Effector memory CD4-positive, alpha-beta T cell (primary cell): ENCODE measurements around the gene SLC41A3.

ENCODE experiments used
- DNase-seq, 3 donors: peaks; one replicate each; pipeline ENCODE4 v3.0.0-alpha.2; 2020
- H3K27ac ChIP-seq: 2 replicates; pipeline ENCODE4 v1.7.0; 2013; ENCODE audit warnings: mild to moderate bottlenecking, low read length, moderate library complexity; ENCODE audit not compliant: insufficient read depth, poor library complexity, severe bottlenecking
- H3K27me3 ChIP-seq: replicated peaks from 2 replicates; pipeline ENCODE4 v1.7.0; 2013; ENCODE audit warnings: mild to moderate bottlenecking, low read length; ENCODE audit not compliant: insufficient read depth, control insufficient read depth, poor library complexity, severe bottlenecking
- H3K36me3 ChIP-seq: 2 replicates; pipeline ENCODE4 v1.7.0; 2013; ENCODE audit warnings: mild to moderate bottlenecking, low read length, moderate library complexity; ENCODE audit not compliant: control insufficient read depth, insufficient read depth
- H3K4me1 ChIP-seq: 2 replicates; pipeline ENCODE4 v1.7.0; 2013; ENCODE audit warnings: low read length, mild to moderate bottlenecking; ENCODE audit not compliant: control insufficient read depth, insufficient read depth, poor library complexity, severe bottlenecking
- H3K4me3 ChIP-seq: 2 replicates; pipeline ENCODE4 v1.7.0; 2013; ENCODE audit warnings: low read length, low read depth, mild to moderate bottlenecking; ENCODE audit not compliant: insufficient read depth, poor library complexity, severe bottlenecking
- H3K9me3 ChIP-seq: 2 replicates; pipeline ENCODE4 v1.7.0; 2013; ENCODE audit warnings: mild to moderate bottlenecking, low read length, moderate library complexity; ENCODE audit not compliant: control insufficient read depth

The SLC41A3 gene

GRCh38 chr3:126030455-126030854 lies 53.5 kb downstream of the SLC41A3 start:
- Histone ChIP-seq H3K4me3 (no peak overlapping the region), H3K36me3 (peaks cover 5% of the 10 kb centered on the region), H3K9me3 (peaks cover 4% of the 10 kb centered on the region), H3K4me1 (no peaks in the 10 kb centered on the region), H3K27ac (no peak overlapping the region), H3K27me3 (no peaks in the 10 kb centered on the region)
- DNase-seq, result no peak

GRCh38 chr3:126029241-126029640 lies 54.7 kb downstream of the SLC41A3 start:
- Histone ChIP-seq H3K4me3 (no peak overlapping the region), H3K36me3 (peaks cover 8% of the 10 kb centered on the region), H3K4me1 (no peaks in the 10 kb centered on the region), H3K27me3 (no peaks in the 10 kb centered on the region), H3K9me3 (peaks cover 4% of the 10 kb centered on the region), H3K27ac (no peak overlapping the region)
- no peak for DNase-seq

DNA sequence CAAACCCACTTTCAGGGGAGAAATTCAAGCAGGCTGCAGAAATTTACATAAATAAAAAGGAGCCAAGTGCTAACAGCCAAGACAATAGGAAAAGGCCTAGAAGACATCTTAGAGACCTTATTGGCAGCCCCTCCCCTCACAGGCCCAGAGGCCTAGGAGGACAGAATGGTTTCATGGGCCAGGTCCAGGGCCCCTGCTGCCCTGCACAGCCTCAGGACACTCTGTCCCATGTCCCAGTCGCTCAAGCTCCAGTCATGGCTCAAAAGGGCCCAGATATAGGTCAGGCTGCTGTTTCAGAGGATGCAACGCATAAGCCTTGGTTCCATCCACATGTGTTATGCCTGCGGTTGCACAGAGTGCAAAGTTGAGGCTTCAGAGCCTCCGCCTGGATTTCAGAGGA lies 55.8 kb downstream of the SLC41A3 start:
- no peaks in the 10 kb centered on the region for H3K4me1 ChIP-seq
- peaks cover 4% of the 10 kb centered on the region for H3K9me3 ChIP-seq
- no peaks in the 10 kb centered on the region for H3K27me3 ChIP-seq
- no peak for DNase-seq
- peaks cover 15% of the 10 kb centered on the region for H3K36me3 ChIP-seq
- H3K4me3 ChIP-seq, result no peak overlapping the region
- no peak overlapping the region for H3K27ac ChIP-seq

DNA sequence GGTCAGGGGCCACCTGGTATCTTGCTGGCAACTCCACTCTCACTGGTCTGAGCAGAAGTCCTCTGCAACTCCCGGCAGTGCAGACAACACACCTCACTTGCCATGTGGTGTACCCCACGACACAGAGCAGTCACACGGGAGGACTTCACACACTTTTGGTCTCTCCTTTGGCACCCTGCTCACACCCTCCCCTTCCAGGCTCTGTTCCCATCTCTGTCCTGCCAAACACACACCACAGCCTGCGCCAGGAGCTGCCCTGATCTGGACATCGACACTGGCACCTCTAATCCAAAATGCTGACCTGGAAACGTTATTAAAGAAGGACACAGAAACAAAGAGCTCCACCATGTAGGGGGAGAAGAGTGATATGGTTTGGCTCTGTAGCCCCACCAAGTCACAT lies 57.2 kb downstream of the SLC41A3 start:
- Histone ChIP-seq H3K4me1 (no peaks in the 10 kb centered on the region), H3K27ac (no peak overlapping the region), H3K9me3 (peaks cover 4% of the 10 kb centered on the region), H3K27me3 (no peaks in the 10 kb centered on the region), H3K4me3 (no peak overlapping the region), H3K36me3 (peaks cover 20% of the 10 kb centered on the region)
- no peak for DNase-seq

DNA sequence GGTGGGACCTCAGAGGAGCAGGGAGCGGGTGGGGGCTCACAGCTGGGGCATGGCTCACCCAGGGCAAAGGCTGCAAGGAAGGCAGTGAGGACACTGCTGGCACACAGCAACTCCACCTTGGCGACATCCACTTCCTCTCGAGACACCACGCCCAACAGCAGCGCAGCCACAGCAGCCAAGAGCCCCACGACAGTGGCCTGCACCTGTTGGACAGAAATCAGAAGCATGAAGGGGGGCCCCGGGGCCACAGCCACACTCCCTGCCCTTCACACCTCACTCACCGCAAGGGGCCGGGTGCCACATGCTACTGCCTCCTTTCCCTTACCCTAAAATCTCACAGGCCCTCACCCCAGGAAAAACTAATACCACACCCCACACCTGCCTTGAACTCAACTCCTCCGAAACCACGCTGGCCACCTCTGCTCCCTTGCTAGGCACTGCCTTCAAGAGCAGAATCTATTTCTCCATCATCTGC lies 57.6 kb downstream of the SLC41A3 start:
- no peak for DNase-seq
- no peak overlapping the region for H3K27ac ChIP-seq
- peaks cover 20% of the 10 kb centered on the region for H3K36me3 ChIP-seq

GRCh38 chr3:126025862-126026261 lies 58.1 kb downstream of the SLC41A3 start:
- Histone ChIP-seq H3K36me3 (peaks cover 20% of the 10 kb centered on the region), H3K4me1 (no peaks in the 10 kb centered on the region)
- DNase-seq, result no peak

More for the DNA sequence above, 57.6 kb downstream of the SLC41A3 start:
- no peak overlapping the region for H3K4me3 ChIP-seq
- H3K27me3 ChIP-seq, result no peaks in the 10 kb centered on the region
- peaks cover 4% of the 10 kb centered on the region for H3K9me3 ChIP-seq
- H3K4me1 ChIP-seq, result no peaks in the 10 kb centered on the region

GRCh38 chr3:126025116-126025729 lies 58.7 kb downstream of the SLC41A3 start:
- Histone ChIP-seq H3K36me3 (peaks cover 20% of the 10 kb centered on the region), H3K27ac (no peak overlapping the region), H3K9me3 (peaks cover 4% of the 10 kb centered on the region), H3K27me3 (no peaks in the 10 kb centered on the region), H3K4me1 (no peaks in the 10 kb centered on the region), H3K4me3 (no peak overlapping the region)
- no peak for DNase-seq

More at GRCh38 chr3:126025862-126026261, 58.1 kb downstream of the SLC41A3 start:
- Histone ChIP-seq H3K27me3 (no peaks in the 10 kb centered on the region), H3K9me3 (peaks cover 4% of the 10 kb centered on the region), H3K4me3 (no peak overlapping the region), H3K27ac (no peak overlapping the region)

DNA sequence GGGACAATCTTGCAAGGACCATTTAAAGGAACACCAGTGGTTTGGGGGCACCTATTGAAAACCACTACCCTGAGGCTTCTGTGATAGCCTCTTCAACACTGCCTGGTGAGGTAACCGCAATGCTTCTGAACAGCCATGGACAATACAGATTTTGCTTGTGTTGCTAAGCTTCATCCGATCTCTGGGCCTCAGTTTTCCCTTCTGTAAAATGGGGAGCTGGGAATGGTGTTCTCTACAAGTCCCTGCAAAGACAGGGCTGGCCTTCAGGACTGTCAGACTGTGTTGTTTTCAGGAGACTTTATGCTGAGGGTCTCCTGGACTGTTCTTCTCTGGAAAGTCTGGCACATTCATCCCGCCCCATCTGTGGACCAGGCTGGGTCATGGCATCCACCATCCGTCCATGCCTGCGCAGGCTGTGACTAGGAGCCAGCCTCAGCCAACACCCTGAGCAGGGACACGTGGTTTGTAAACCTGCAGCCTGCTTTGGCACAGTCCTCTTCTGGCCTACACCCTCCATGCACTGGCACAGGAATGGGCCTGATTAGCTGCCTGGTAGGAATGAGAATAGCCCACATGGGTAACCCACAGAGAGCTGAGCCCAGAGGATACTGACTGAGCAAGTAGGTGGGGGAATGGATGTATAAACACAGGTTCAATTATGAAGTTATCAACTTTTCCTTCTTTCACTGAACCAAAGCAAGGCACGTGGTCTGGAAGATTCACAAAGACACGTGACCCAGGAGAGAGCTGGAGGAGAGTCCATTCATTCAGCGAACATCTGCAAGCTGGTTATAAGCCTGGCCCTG lies 59.7 kb downstream of the SLC41A3 start:
- peaks cover 4% of the 10 kb centered on the region for H3K9me3 ChIP-seq
- no peaks in the 10 kb centered on the region for H3K4me1 ChIP-seq
- H3K36me3 ChIP-seq, result peaks cover 20% of the 10 kb centered on the region
- H3K4me3 ChIP-seq, result no peak overlapping the region
- H3K27ac ChIP-seq, result no peak overlapping the region
- H3K27me3 ChIP-seq, result no peaks in the 10 kb centered on the region
- no peak for DNase-seq

GRCh38 chr3:126023390-126023789 lies 60.5 kb downstream of the SLC41A3 start:
- Histone ChIP-seq H3K4me1 (no peaks in the 10 kb centered on the region), H3K36me3 (peaks cover 17% of the 10 kb centered on the region), H3K27me3 (no peaks in the 10 kb centered on the region), H3K4me3 (no peak overlapping the region), H3K9me3 (peaks cover 2% of the 10 kb centered on the region), H3K27ac (no peak overlapping the region)
- no peak for DNase-seq

DNA sequence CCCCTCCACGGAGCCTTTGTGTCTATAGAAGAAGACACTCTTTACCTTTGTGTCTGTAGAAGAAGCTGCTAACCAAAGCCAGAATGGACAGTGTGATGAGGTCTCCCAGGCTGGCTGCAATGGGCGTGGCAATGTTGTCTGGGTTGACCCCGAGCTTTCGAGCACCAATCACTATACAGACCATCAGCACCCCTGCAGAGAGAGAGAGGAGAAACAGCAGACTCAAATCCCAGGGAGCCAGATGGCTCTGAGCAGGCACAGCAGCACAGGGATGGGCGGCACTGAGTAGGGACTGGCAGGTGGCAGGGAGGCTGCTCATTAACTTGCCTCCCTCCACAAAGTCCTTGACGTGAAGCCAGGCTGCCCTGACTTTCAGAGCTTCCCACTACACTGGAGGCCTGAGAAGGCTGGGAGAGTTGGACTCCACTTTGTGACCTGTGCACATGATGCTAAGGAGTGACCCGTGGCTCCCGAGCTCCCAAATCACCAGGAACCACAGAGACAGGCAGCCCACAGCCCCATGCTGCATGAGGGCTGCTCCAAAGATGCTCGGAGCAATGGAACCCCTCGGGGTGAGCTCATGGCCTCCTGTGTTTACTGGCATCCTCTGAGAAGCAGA lies 61.1 kb downstream of the SLC41A3 start:
- H3K27ac ChIP-seq, result no peak overlapping the region
- peaks cover 15% of the 10 kb centered on the region for H3K36me3 ChIP-seq
- no peaks in the 10 kb centered on the region for H3K4me1 ChIP-seq
- DNase-seq, result no peak
- no peak overlapping the region for H3K4me3 ChIP-seq
- no peaks in the 10 kb centered on the region for H3K9me3 ChIP-seq
- no peaks in the 10 kb centered on the region for H3K27me3 ChIP-seq
